ENCODE data around the gene KRT3.

KRT3 gene

DNA sequence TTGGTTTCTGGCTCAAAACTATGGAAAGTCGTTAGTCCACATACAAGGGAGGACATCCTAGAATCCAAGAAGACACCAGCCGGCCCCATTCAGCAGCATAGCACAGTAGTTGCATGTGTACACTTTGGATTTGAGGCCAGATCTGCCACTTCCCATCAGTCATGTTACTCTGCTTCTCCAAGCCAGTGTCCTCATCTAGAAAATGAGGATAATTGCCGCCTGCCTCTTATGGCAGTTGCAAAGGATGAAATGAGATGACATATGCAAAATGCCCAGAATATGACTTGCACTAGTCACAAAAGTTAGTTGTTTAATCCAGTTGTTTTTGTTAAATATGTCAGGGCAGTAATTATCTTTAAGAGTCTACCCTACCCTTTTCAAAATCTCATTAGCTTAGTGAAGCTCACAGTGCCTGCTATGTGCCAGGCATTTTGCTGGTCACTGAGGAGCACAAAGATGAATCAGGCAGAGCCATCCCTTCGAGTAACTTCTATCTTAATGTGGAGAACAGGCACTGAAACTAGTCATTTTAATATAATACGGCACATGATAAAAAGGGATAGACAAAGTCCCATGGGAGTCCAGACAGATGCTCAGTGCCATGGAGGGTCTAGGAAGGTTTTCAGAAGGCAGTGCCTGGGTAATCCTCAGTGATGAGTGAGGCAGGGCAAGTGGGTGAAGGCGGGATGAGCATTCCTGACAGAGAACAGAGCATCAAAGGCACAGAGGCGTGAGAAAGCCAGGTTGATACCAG, 12.2 kb downstream of the KRT3 start:
- no peak for DNase-seq
- TF ChIP-seq GATA1 (IDR thresholded peaks at IDR 0.05; ENCODE audit: low read depth, low read length) (no peak), POLR2A (IDR thresholded peaks at IDR 0.05; ENCODE audit: low read length) (no peak)

DNA sequence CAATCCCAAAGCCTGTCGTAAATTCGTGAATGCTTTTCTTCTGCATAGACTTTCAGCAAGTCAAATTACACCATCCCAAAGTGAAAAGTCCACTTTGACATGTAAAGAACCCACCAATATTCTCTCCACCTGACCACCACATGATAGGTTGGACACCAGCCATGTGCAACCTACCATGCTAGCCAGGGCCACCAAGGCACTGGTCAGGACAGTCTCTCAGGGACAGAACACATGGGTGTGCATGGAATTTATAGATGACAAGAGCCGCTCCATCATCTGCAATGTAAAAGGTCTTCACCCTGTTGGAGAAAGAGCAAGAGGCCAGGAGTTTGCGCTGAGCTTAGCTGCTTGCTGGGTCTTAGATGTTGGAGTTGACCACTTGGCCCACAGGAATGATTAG, 13.4 kb downstream of the KRT3 start:
- TF ChIP-seq GATA1 (IDR thresholded peaks at IDR 0.05; ENCODE audit: low read depth, low read length) (no peak), POLR2A (IDR thresholded peaks at IDR 0.05; ENCODE audit: low read length) (no peak)
- no peak for DNase-seq

DNA sequence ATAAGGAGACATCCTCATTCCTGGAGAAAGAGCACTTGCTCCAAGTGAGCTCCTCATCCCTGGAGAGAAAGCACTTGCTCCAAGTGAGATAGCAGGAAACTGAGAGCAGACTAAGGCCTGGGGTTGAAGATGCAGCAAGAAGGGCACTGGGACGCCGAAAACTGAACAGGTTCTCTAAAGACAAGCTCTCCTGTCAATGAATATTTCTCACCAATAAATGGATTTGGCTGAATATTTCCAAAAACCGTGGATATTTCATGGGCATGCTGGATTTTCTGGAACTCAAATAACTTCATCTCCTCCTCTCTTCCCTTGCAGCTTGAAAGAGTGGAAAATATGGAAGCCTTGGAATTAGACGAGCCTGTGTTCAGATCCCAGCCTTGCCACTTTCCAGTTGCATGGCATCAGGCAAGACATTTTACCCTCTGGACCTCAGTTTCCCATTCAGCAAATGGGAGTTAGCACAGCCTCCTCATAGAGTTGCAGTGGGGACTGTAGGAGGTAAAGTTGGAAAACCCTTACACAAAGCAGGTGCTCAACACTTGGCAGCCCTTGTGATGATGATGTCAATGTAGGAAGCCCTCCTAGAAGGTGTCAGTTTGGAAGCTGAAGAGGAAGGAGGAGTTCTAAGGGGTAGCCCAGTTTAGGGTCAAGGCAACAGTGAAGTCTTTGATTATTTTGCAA, 14.4 kb downstream of the KRT3 start:
- no peak for TF ChIP-seq POLR2A (IDR thresholded peaks at IDR 0.05; ENCODE audit: low read length)
- no peak for TF ChIP-seq GATA1 (IDR thresholded peaks at IDR 0.05; ENCODE audit: low read depth, low read length)
- DNase-seq = no peak

DNA sequence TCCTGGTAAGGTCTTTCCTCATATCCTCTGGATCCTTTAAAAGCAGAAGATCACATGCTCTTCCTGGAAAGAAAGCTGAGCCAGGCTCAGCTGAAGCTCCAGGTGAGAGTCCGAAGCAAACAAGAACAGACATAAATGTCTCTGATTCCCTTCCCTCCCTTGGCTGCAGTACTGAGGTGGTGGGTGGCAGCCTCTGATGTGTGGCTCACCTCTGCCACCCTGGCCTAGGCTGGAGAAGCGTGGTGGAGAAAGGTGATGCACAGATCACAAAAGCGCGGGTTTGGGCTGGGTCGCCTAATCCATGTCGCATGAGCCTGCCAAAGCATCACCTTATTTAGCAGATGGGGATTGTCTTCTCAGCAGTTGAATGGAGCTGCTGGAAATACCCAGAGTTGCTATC, 16.0 kb downstream of the KRT3 start:
- TF ChIP-seq POLR2A (IDR thresholded peaks at IDR 0.05; ENCODE audit: low read length) (no peak), GATA1 (IDR thresholded peaks at IDR 0.05; ENCODE audit: low read depth, low read length) (no peak)
- no peak for DNase-seq

DNA sequence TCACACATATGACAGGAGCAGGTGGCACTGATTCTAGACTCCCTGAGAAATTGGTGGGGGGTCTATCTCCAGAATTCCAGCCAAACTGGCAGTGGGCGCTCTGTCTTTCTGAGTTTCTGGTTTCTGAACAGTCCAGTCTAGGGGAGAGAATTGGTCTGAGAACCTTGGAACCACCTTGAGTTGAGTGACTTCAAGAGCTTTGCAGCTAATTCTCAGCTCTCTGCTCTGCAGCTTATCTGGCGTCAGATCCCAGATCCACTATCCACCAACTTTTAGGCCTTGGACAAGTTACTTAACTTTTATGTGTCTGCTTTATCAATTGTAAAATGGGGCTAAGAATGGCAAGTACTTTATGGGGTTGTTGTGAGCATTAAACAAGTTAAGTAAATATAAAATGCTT, 17.1 kb downstream of the KRT3 start:
- DNase-seq = no peak
- TF ChIP-seq POLR2A (IDR thresholded peaks at IDR 0.05; ENCODE audit: low read length) = no peak
- TF ChIP-seq GATA1 (IDR thresholded peaks at IDR 0.05; ENCODE audit: low read depth, low read length) = no peak

DNA sequence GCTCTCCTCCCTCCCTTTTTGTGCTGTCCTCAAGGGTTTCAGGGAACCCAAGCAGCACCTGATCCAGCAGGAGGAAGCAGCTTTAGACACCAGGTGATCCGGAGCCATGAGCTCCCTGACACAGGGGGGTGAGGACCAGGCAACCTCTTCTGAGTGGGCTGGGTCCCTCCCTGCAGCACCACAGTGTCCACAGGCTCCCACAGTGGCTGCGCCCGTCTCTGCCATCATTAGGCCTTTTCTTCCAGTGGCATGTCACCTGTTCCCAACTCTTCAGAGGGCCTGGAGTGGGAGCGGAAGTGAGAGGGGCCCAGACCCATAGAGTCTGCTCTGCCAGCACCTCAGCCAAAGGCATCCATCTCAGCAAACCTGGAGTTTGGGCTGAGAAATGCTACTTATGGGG, 18.4 kb downstream of the KRT3 start:
- TF ChIP-seq POLR2A (IDR thresholded peaks at IDR 0.05; ENCODE audit: low read length) (no peak), GATA1 (IDR thresholded peaks at IDR 0.05; ENCODE audit: low read depth, low read length) (no peak)
- DNase-seq = no peak

DNA sequence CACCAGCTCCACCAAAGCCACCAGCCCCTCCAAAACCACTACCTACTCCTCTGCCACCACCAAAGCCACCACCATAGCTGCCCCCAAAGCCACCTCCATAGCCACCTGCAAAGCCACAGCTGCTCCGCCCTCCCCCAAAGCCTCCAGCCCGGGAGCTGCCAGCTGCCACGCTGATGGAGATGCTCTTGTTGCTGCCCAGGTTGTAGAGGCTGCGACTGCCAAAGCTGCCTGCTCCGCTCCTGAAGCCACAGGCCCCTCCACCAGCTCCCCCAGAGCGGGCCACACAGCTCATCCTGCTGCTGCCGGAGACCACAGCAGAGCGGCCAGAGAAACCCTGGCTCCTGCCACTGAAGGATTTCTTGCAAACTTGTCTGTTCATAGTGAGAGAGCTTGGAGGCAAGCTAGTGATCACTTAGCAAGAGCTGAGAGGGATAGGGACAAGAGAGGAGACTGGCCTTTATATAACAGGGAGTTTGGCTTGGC, 19.0 kb downstream of the KRT3 start, which contains the start of gene KRT76:
Gene KRT76, minus strand, starts transcription at position 433 of the 483 bp plus-strand sequence. Its CDS starts 54 bp downstream, at position 379.
- TF ChIP-seq GATA1 (IDR thresholded peaks at IDR 0.05; ENCODE audit: low read depth, low read length) (no peak), POLR2A (IDR thresholded peaks at IDR 0.05; ENCODE audit: low read length) (no peak)
- no peak for DNase-seq

DNA sequence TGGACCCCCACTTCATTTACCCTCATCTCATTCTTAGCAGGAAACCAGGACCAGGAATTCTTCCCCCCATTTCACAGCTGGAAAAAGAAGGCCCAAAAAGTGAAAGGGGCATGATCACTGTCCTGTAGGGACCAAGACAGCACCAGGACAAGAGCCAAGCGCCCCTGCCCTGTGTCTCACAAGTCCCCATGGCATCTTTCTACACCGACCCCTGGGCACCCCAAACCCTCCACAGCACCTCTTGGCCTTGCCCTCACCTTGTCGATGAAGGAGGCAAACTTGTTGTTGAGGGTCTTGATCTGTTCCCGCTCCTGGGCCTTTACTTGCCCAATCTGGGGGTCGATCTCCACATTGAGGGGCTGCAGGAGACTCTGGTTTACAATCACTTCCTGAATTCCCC, 19.5 kb downstream of the KRT3 start:
- TF ChIP-seq POLR2A (IDR thresholded peaks at IDR 0.05; ENCODE audit: low read length) = no peak
- TF ChIP-seq GATA1 (IDR thresholded peaks at IDR 0.05; ENCODE audit: low read depth, low read length) = no peak
- DNase-seq = no peak

DNA sequence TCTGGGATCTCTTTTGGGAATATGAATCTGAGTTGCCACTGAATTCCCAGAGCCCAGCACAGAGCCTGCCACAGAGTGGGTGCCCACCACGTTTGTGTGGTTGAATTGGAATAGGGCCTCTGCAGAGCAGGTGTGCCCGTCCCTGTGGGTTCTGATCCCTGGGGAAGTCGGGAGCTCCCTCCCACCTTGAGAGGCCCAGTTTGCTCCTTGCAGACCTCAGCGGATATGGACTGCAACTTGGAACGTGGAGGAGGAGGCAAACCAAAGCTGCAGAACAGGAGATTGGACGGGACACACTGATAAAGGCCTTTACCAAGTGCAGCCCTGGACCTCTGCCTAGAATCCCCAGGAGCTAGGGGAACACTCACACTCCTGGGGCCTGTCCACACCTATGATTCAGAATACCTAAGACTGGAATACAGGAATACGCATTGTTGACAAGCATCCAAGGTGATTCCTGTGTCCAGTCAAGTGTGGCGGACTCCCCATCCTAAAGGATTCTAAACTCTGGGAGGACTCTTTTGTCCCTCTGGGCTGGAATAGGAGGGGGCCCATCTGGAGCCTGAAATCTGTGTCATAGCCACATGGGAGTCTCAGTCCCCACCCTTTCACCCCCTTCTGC, 21.2 kb downstream of the KRT3 start:
- TF ChIP-seq POLR2A (IDR thresholded peaks at IDR 0.05; ENCODE audit: low read length) (no peak), GATA1 (IDR thresholded peaks at IDR 0.05; ENCODE audit: low read depth, low read length) (no peak)
- no peak for DNase-seq

DNA sequence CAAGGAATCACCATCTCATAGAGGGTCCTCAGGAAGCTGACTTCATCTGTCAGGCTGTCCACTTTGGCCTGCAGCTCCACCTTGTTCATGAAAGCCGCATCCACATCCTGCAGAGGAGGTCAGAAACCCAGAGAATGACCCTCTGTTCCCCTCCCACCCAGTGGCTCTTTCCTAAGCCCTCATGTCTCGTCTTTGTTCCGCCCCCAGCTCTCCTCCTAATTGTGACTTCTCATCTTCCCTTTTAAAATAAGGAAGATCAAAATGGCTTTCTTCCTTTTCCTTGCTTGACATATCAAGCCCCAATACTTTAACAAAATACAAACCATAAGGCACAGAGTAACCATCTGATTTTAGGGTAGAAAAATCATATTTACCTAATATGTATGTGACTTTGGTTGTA, 23.1 kb downstream of the KRT3 start:
- TF ChIP-seq POLR2A (IDR thresholded peaks at IDR 0.05; ENCODE audit: low read length) (no peak), GATA1 (IDR thresholded peaks at IDR 0.05; ENCODE audit: low read depth, low read length) (no peak)
- DNase-seq = no peak

DNA sequence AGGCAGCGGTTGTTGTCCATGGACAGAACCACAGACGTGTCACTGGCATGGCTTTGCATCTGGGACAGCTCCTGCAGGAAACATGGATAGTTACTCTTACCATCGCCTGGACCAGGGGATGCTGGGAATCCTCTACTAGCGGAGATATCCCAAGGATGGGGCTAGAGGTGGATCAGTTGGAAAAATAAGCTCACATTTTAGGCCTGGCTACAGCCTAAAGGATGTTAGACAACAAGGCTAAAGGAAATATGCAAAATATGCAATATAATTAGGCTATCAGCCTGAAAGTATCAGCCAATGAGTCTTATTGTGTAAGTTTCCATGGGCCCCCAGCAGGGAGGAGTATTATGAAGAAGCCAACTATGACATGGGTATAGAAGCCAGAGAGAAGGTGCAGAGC, 23.7 kb downstream of the KRT3 start:
- TF ChIP-seq POLR2A (IDR thresholded peaks at IDR 0.05; ENCODE audit: low read length) (no peak), GATA1 (IDR thresholded peaks at IDR 0.05; ENCODE audit: low read depth, low read length) (no peak)
- DNase-seq = no peak

DNA sequence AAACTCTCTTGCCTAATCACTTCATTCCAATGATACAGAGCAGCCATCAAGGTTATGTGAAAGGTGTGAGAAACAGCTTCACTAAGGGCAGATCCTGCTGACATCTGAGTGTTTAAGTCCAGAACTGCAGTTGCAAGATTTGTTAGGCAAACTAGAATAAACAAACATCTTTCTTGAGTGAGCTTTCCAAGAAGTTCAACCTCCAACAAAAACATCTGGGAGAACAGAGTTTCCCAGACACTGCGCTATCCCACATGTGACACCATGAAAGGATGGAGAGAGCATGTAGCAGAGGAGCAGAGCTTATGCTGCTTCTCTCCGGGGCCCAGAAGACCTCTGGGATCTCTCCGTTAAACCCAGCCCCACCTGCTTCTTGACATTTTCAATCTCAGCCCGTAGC, 24.4 kb downstream of the KRT3 start:
- TF ChIP-seq POLR2A (IDR thresholded peaks at IDR 0.05; ENCODE audit: low read length) = no peak
- TF ChIP-seq GATA1 (IDR thresholded peaks at IDR 0.05; ENCODE audit: low read depth, low read length) = no peak
- DNase-seq = no peak

DNA sequence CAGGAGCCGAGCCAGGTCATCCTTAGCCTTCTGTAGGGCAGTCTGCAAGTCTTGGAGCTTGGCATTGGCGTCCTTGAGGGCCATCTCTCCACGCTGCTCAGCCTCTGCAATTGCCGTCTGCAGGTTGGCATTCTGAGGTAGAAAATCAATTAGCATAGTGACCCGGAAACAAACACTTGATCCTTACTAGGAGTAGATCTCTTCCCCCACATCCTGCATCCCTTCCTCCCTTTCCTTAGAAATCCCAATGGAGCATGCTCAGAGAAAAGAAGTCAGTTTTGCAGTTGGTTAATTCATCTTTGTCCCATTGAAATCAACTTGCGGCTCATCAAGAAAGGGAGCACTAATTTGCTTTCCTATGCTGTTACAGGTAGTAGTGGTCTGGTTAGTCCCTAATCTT, 24.8 kb downstream of the KRT3 start:
- TF ChIP-seq POLR2A (IDR thresholded peaks at IDR 0.05; ENCODE audit: low read length) (no peak), GATA1 (IDR thresholded peaks at IDR 0.05; ENCODE audit: low read depth, low read length) (no peak)

DNA sequence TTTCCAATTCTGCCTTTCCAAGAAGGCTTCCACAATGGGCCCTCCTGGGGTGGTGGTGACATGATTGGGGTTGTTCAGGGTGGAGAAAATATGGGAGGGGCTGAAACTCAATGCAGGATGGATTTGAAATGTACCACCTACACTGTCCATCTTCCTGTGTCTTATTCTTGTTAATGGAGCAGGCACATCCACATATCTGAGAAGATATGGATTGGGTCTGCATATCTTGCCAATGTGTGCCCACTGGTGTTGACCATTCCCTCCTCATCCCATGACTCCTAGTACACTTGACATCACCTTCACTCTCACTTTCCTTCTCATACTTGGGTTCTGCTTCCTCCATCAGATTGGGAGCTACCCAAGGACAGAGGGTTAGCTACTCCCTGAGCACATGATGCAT, 26.0 kb downstream of the KRT3 start:
- no peak for TF ChIP-seq GATA1 (IDR thresholded peaks at IDR 0.05; ENCODE audit: low read depth, low read length)
- no peak for TF ChIP-seq POLR2A (IDR thresholded peaks at IDR 0.05; ENCODE audit: low read length)
- DNase-seq = no peak

More for the DNA sequence above, 24.8 kb downstream of the KRT3 start:
- DNase-seq = no peak

Data from erythroblast (primary cell).